Duodenal mucosa (tissue), 2 donors: ENCODE measurements around the gene OR6Y1.

Experiments used
- H3K27ac ChIP-seq: one replicate; pipeline ENCODE4 v1.7.0; 2013; ENCODE audit warnings: low read depth, low read length
- H3K27me3 ChIP-seq, 2 donors: one replicate each; pipeline ENCODE4 v1.7.0; 2013; ENCODE audit warnings: low read length in 2 of 2, control low read depth in 1 of 2; ENCODE audit not compliant: insufficient read depth in 2 of 2, control insufficient read depth in 1 of 2
- H3K36me3 ChIP-seq, 2 donors: one replicate each; pipeline ENCODE4 v1.7.0; 2013; ENCODE audit warnings: low read length in 2 of 2, control low read depth in 1 of 2; ENCODE audit not compliant: insufficient read depth in 2 of 2, control insufficient read depth in 1 of 2
- H3K4me1 ChIP-seq, 2 donors: one replicate each; pipeline ENCODE4 v1.7.0; 2013; ENCODE audit warnings: low read length in 2 of 2, control low read depth in 1 of 2; ENCODE audit not compliant: insufficient read depth in 2 of 2, control insufficient read depth in 1 of 2
- H3K4me3 ChIP-seq, 2 donors: one replicate each; pipeline ENCODE4 v1.7.0; 2013; ENCODE audit warnings: low read length in 2 of 2, low read depth in 1 of 2
- H3K9ac ChIP-seq, 2 donors: one replicate each; pipeline ENCODE4 v1.7.0; 2013; ENCODE audit warnings: low read length in 2 of 2, low read depth in 1 of 2
- H3K9me3 ChIP-seq, 2 donors: one replicate each; pipeline ENCODE4 v1.7.0; 2013; ENCODE audit warnings: low read length in 2 of 2, control low read depth in 1 of 2; ENCODE audit not compliant: control insufficient read depth in 1 of 2

Gene OR6Y1

GRCh38 chr1:158507511-158507910 is 46.7 kb downstream of the OR6Y1 start:
- H3K36me3 ChIP-seq: no peaks in the 10 kb centered on the region
- H3K4me3 ChIP-seq: no peak overlapping the region
- H3K4me1 ChIP-seq: no peaks in the 10 kb centered on the region
- no peak overlapping the region for H3K27ac ChIP-seq
- H3K9me3 ChIP-seq: no peaks in the 10 kb centered on the region
- no peaks in the 10 kb centered on the region for H3K27me3 ChIP-seq
- H3K9ac ChIP-seq: no peak overlapping the region

- Histone ChIP-seq H3K27ac (no peak overlapping the region), H3K9ac (no peak overlapping the region), H3K4me3 (no peak overlapping the region), H3K4me1 (no peaks in the 10 kb centered on the region), H3K36me3 (no peaks in the 10 kb centered on the region), H3K9me3 (no peaks in the 10 kb centered on the region), H3K27me3 (no peaks in the 10 kb centered on the region)
Measured at GRCh38 chr1:158506369-158506987, 47.7 kb downstream of the OR6Y1 start.

- Histone ChIP-seq H3K36me3 (no peaks in the 10 kb centered on the region), H3K27ac (no peak overlapping the region), H3K4me3 (no peak overlapping the region), H3K27me3 (no peaks in the 10 kb centered on the region), H3K9me3 (no peaks in the 10 kb centered on the region), H3K4me1 (no peaks in the 10 kb centered on the region), H3K9ac (no peak overlapping the region)
Measured at GRCh38 chr1:158496374-158496773, 57.8 kb downstream of the OR6Y1 start.

- no peaks in the 10 kb centered on the region for H3K36me3 ChIP-seq
- no peaks in the 10 kb centered on the region for H3K9me3 ChIP-seq
- no peaks in the 10 kb centered on the region for H3K4me1 ChIP-seq
- no peak overlapping the region for H3K9ac ChIP-seq
- no peak overlapping the region for H3K4me3 ChIP-seq
- H3K27me3 ChIP-seq: no peaks in the 10 kb centered on the region
- no peak overlapping the region for H3K27ac ChIP-seq
Measured at GRCh38 chr1:158494796-158495195, 59.4 kb downstream of the OR6Y1 start.
